H9 (cell line): ENCODE measurements around the gene SQOR. TPM values are rescaled to one million over a fixed set of nuclear protein-coding genes. Genes with fewer than 3 reads are reported as not detected.

Source experiments
- DNase-seq: peaks from one replicate; pipeline ENCODE4 v3.0.0-alpha.2; 2017
- H2AFZ ChIP-seq: one replicate; pipeline ENCODE4 v1.6.1; 2013; ENCODE audit warnings: mild to moderate bottlenecking, low read length, control low read depth, moderate library complexity
- H2AK5ac ChIP-seq: 2 replicates; pipeline ENCODE4 v1.6.1; 2013; ENCODE audit warnings: low read length, control low read depth, mixed read lengths; ENCODE audit not compliant: insufficient read length
- H2BK120ac ChIP-seq: one replicate; pipeline ENCODE4 v1.6.1; 2013; ENCODE audit warnings: low read depth, mild to moderate bottlenecking, low read length, control low read depth, inconsistent platforms; ENCODE audit not compliant: poor library complexity, severe bottlenecking
- H2BK12ac ChIP-seq: 2 replicates; pipeline ENCODE4 v1.6.1; 2013; ENCODE audit warnings: low read length, control low read depth, mixed read lengths, low read depth; ENCODE audit not compliant: insufficient read length
- H2BK15ac ChIP-seq: 2 replicates; pipeline ENCODE4 v1.6.1; 2013; ENCODE audit warnings: low read depth, low read length, control low read depth
- H2BK20ac ChIP-seq: one replicate; pipeline ENCODE4 v1.6.1; 2013; ENCODE audit warnings: low read depth, mild to moderate bottlenecking, low read length, control low read depth, inconsistent platforms; ENCODE audit not compliant: poor library complexity, severe bottlenecking
- H2BK5ac ChIP-seq: 2 replicates; pipeline ENCODE4 v1.6.1; 2013; ENCODE audit warnings: low read length, control low read depth, mixed read lengths; ENCODE audit not compliant: insufficient read length
- H3K14ac ChIP-seq: 2 replicates; pipeline ENCODE4 v1.6.1; 2013; ENCODE audit warnings: low read length, control low read depth; ENCODE audit not compliant: insufficient read depth
- H3K18ac ChIP-seq: 2 replicates; pipeline ENCODE4 v1.6.1; 2013; ENCODE audit warnings: low read depth, mild to moderate bottlenecking, mixed read lengths, low read length, control low read depth; ENCODE audit not compliant: insufficient read length
- H3K23ac ChIP-seq: 2 replicates; pipeline ENCODE4 v1.6.1; 2013; ENCODE audit warnings: low read length, control low read depth, mixed read lengths, low read depth; ENCODE audit not compliant: insufficient read length
- H3K23me2 ChIP-seq: 2 replicates; pipeline ENCODE4 v1.6.1; 2013; ENCODE audit warnings: low read depth, mild to moderate bottlenecking, mixed read lengths, low read length, control low read depth; ENCODE audit not compliant: insufficient read length, poor library complexity, severe bottlenecking
- H3K27ac ChIP-seq: 2 replicates; pipeline ENCODE4 v1.5.1; 2013; ENCODE audit warnings: low read length, control low read depth, mixed read lengths, low read depth; ENCODE audit not compliant: insufficient read length
- H3K27me3 ChIP-seq: 2 replicates; pipeline ENCODE4 v1.6.1; 2013; ENCODE audit warnings: low read length, control low read depth, inconsistent platforms; ENCODE audit not compliant: insufficient read depth
- H3K4ac ChIP-seq: 2 replicates; pipeline ENCODE4 v1.6.1; 2013; ENCODE audit warnings: low read depth, mild to moderate bottlenecking, control low read depth, inconsistent platforms, low read length, moderate library complexity
- H3K4me1 ChIP-seq: 2 replicates; pipeline ENCODE4 v1.6.1; 2013; ENCODE audit warnings: low read length, control low read depth, inconsistent platforms; ENCODE audit not compliant: insufficient read depth
- H3K4me2 ChIP-seq: 2 replicates; pipeline ENCODE4 v1.6.1; 2013; ENCODE audit warnings: low read length, control low read depth, mixed read lengths; ENCODE audit not compliant: insufficient read length, insufficient read depth
- H3K56ac ChIP-seq: 2 replicates; pipeline ENCODE4 v1.6.1; 2013; ENCODE audit warnings: low read depth, mild to moderate bottlenecking, mixed read lengths, low read length, control low read depth; ENCODE audit not compliant: insufficient read length
- H3K79me1 ChIP-seq: 2 replicates; pipeline ENCODE4 v1.6.1; 2013; ENCODE audit warnings: low read depth, mild to moderate bottlenecking, moderate library complexity, low read length, control low read depth, inconsistent platforms; ENCODE audit not compliant: insufficient read depth, poor library complexity, severe bottlenecking
- H3K79me2 ChIP-seq: 2 replicates; pipeline ENCODE4 v1.6.1; 2013; ENCODE audit warnings: low read length, control low read depth, inconsistent platforms; ENCODE audit not compliant: insufficient read depth
- H3K9ac ChIP-seq: 2 replicates; pipeline ENCODE4 v1.6.1; 2013; ENCODE audit warnings: low read length, control low read depth, mixed read lengths; ENCODE audit not compliant: insufficient read length; ENCODE audit errors: extremely low read depth
- H3K9me3 ChIP-seq: one replicate; pipeline ENCODE4 v1.6.1; 2013; ENCODE audit warnings: low read depth, low read length, inconsistent platforms; ENCODE audit not compliant: control insufficient read depth
- H3T11ph ChIP-seq: one replicate; pipeline ENCODE4 v1.6.1; 2013; ENCODE audit warnings: mild to moderate bottlenecking, low read length, control low read depth, inconsistent platforms
- H4K20me1 ChIP-seq: one replicate; pipeline ENCODE4 v1.6.1; 2013; ENCODE audit not compliant: control insufficient read depth, insufficient read length, insufficient read depth
- H4K5ac ChIP-seq: 2 replicates; pipeline ENCODE4 v1.6.1; 2013; ENCODE audit warnings: low read depth, mild to moderate bottlenecking, mixed read lengths, low read length, control low read depth; ENCODE audit not compliant: insufficient read length
- H4K8ac ChIP-seq: replicated peaks from 2 replicates; pipeline ENCODE4 v1.6.1; 2013; ENCODE audit warnings: low read length, control low read depth, mixed read lengths, low read depth; ENCODE audit not compliant: insufficient read length
- H4K91ac ChIP-seq: 2 replicates; pipeline ENCODE4 v1.6.1; 2013; ENCODE audit warnings: low read depth, mild to moderate bottlenecking, moderate library complexity, mixed read lengths, low read length, control low read depth; ENCODE audit not compliant: insufficient read length
- H3K27ac Mint-ChIP-seq, 3 experiments: 2 replicates in 2 of 3; 3 replicates in 1 of 3; pipeline ENCODE4 v1.8.0; 2020 to 2021; ENCODE audit warnings: mixed read lengths in 3 of 3, mild to moderate bottlenecking in 1 of 3, moderate library complexity in 1 of 3
- H3K27me3 Mint-ChIP-seq: 2 replicates; pipeline ENCODE4 v1.8.0; 2021; ENCODE audit warnings: low read depth, mild to moderate bottlenecking, moderate library complexity, mixed read lengths
- H3K36me3 Mint-ChIP-seq, 3 experiments: 2 replicates in 2 of 3; 3 replicates in 1 of 3; pipeline ENCODE4 v1.8.0; 2020 to 2021; ENCODE audit warnings: low read depth in 3 of 3, mixed read lengths in 3 of 3; ENCODE audit not compliant: insufficient read depth in 1 of 3
- H3K4me1 Mint-ChIP-seq, 2 experiments: 2 replicates each; pipeline ENCODE4 v1.8.0; 2020; ENCODE audit warnings: mixed read lengths in 2 of 2
- H3K4me3 Mint-ChIP-seq, 2 experiments: 2 replicates in 1 of 2; 3 replicates in 1 of 2; pipeline ENCODE4 v1.8.0; 2020 to 2021; ENCODE audit warnings: mild to moderate bottlenecking in 2 of 2, mixed read lengths in 2 of 2, moderate library complexity in 1 of 2
- H3K9me3 Mint-ChIP-seq, 2 experiments: 2 replicates in 1 of 2; 3 replicates in 1 of 2; pipeline ENCODE4 v1.8.0; 2020; ENCODE audit warnings: mild to moderate bottlenecking in 2 of 2, mixed read lengths in 2 of 2, moderate library complexity in 1 of 2
- WGBS: extraction: QIAGEN DNeasy Blood & Tissue Kit; methylation state at CpG from one replicate; pipeline ENCODE4 v1.1.7; 2013; ENCODE audit warnings: missing lambda C conversion rate, low lambda C conversion rate, mixed read lengths; ENCODE audit not compliant: insufficient read length; ENCODE audit errors: extremely low coverage; 5-methylcytosine and 5-hydroxymethylcytosine counted together
- total RNA-seq: library from RNA; stranded (reverse); gene quantifications from 2 replicates; pipeline ENCODE4 v1.2.1, GENCODE V29; 2021
- TF ChIP-seq, protein P1 (sequence below): fragments of 200-600 bp; sonication (generic); conservative IDR thresholded peaks from 3 replicates; pipeline ENCODE4 v1.8.0; 2021; ENCODE audit warnings: antibody characterized with exemption, mild to moderate bottlenecking

The SQOR gene
- total RNA-seq, 1 experiment from 2014 or later = 0.17 TPM

DNA sequence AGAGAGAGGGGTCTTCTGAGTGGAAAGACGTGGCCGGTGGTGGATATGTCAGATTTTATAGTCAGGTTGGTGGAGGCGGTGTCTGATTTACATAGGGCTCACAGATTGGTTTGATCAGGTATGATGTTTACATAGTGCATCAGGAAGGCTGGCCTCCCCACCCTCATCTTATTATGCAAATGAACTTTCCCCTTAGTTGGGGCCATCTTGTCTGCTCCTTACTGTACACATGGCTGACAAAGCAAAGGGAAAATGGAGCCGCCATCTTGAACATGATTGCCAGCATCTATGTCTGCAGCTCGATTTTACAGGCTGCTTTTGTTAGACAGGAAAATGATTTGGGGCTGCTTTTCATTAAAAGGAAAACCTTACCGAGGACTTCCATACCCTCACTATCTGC lies 19.9 kb downstream of the SQOR start:
- Histone ChIP-seq H3T11ph (no peak overlapping the region), H3K27me3 (no peaks in the 10 kb centered on the region), H3K18ac (no peak overlapping the region), H3K27ac (no peak overlapping the region), H2BK15ac (no peak overlapping the region), H2BK120ac (no peak overlapping the region), H3K23me2 (no peaks in the 10 kb centered on the region), H3K4ac (no peak overlapping the region), H2BK12ac (no peak overlapping the region), H3K79me1 (no peaks in the 10 kb centered on the region), H2AK5ac (no peak overlapping the region), H4K91ac (no peak overlapping the region), H3K14ac (no peak overlapping the region), H3K9me3 (no peaks in the 10 kb centered on the region), H2BK20ac (no peak overlapping the region), H4K20me1 (no peaks in the 10 kb centered on the region), H2BK5ac (no peak overlapping the region), H3K79me2 (no peaks in the 10 kb centered on the region), H3K23ac (no peak overlapping the region), H3K9ac (no peak overlapping the region), H2AFZ (no peak overlapping the region), H3K4me2 (no peak overlapping the region), H4K5ac (no peak overlapping the region), H4K8ac (no peak overlapping the region), H3K56ac (no peak overlapping the region), H3K4me1 (no peaks in the 10 kb centered on the region)
- peaks cover 4% of the 10 kb centered on the region for H3K27me3 Mint-ChIP-seq
- H3K27ac Mint-ChIP-seq = no peak overlapping the region
- DNase-seq = no peak
- no peaks in the 10 kb centered on the region for H3K36me3 Mint-ChIP-seq
- H3K9me3 Mint-ChIP-seq = peaks cover 0 to 3% of the 10 kb centered on the region in 2 experiments; a peak in 1 of 5 replicates
- WGBS = no CpG with 5 or more reads among the region's 6 CpGs
- TF ChIP-seq, protein P1, sequence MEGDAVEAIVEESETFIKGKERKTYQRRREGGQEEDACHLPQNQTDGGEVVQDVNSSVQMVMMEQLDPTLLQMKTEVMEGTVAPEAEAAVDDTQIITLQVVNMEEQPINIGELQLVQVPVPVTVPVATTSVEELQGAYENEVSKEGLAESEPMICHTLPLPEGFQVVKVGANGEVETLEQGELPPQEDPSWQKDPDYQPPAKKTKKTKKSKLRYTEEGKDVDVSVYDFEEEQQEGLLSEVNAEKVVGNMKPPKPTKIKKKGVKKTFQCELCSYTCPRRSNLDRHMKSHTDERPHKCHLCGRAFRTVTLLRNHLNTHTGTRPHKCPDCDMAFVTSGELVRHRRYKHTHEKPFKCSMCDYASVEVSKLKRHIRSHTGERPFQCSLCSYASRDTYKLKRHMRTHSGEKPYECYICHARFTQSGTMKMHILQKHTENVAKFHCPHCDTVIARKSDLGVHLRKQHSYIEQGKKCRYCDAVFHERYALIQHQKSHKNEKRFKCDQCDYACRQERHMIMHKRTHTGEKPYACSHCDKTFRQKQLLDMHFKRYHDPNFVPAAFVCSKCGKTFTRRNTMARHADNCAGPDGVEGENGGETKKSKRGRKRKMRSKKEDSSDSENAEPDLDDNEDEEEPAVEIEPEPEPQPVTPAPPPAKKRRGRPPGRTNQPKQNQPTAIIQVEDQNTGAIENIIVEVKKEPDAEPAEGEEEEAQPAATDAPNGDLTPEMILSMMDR = no peak
- H3K4me1 Mint-ChIP-seq = peaks cover 2 to 3% of the 10 kb centered on the region in 2 experiments
- H3K4me3 Mint-ChIP-seq = no peak overlapping the region
